Right atrium auricular region (tissue), 2 donors: ENCODE results near the gene F13A1. TPM values are rescaled to one million over a fixed set of nuclear protein-coding genes. Genes with fewer than 3 reads are reported as not detected.

Source experiments
- DNase-seq: peaks from one replicate; pipeline ENCODE4 v3.0.0-alpha.2; 2019; ENCODE audit warnings: low spot score
- H3K27ac ChIP-seq, 2 donors: fragments of 200-600 bp; sonication (generic); 1 replicate in 1 of 2; 2 replicates in 1 of 2; pipeline ENCODE4 v1.5.1; 2016 to 2019
- H3K27me3 ChIP-seq, 2 donors: fragments of 200-600 bp; sonication (generic); one replicate each; pipeline versions ENCODE4 v1.5.1 to v1.6.0; 2017 to 2019
- H3K36me3 ChIP-seq: fragments of 200-600 bp; sonication (generic); one replicate; pipeline ENCODE4 v1.5.1; 2016
- H3K4me1 ChIP-seq, 2 donors: fragments of 200-600 bp; sonication (generic); one replicate each; pipeline versions ENCODE4 v1.5.1 to v1.6.0; 2017 to 2019
- H3K4me3 ChIP-seq, 2 donors: fragments of 200-600 bp; sonication (generic); 1 replicate in 1 of 2; 2 replicates in 1 of 2; pipeline ENCODE4 v1.5.1; 2017 to 2019; ENCODE audit warnings: mild to moderate bottlenecking in 1 of 2, moderate library complexity in 1 of 2
- H3K9me3 ChIP-seq, 2 donors: fragments of 200-600 bp; sonication (generic); one replicate each; pipeline ENCODE4 v1.5.1; 2019
- microRNA-seq, 2 donors: library from miRNA; unstranded; fragments of <30 nt; microRNA quantifications; one replicate each; pipeline ENCODE4, GENCODE V29; 2016 to 2017; ENCODE audit warnings: borderline number of aligned reads in 2 of 2, borderline replicate concordance in 1 of 2
- total RNA-seq, 2 donors: library from RNA; depleted of rRNA; stranded (reverse); fragments of >200 nt; gene quantifications; one replicate each; pipeline ENCODE4 v1.1.0, GENCODE V29; 2016
- TF ChIP-seq, protein P1 (sequence below), 2 donors: fragments of 200-600 bp; sonication (generic); IDR thresholded peaks; one replicate each; pipeline ENCODE4 v1.5.1; 2019; ENCODE audit warnings: antibody characterized with exemption in 2 of 2

Gene F13A1
- total RNA-seq, 2 donors from 2014 or later, result 30.4 to 33.2 TPM

DNA sequence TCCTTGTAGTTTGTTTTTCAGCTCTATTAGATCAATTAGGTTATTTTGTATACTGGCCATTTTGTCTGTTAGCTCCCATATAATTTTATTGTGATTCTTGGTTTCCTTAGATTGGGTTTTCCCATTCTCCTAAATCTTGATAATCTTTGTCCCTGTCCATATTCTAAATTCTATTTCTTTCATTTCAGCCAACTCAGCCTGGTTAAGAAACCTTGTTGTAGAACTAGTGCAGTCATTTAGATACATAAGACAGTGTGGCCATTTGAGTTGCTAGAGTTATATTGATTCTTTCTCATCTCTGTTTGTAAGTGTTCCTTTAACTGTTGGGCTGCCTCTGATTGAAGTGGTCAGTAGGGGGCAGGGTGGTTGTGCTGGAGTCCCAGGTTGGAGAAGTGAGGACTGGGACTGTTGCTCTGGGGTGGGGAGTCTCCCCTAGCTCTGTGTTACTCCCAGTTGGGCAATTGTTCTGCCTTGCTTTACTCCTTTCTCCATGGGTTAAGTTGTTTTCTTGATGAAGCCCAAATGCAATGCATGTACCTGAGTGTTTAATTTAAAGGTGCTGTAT, 214.9 kb downstream of the F13A1 start:
- Histone ChIP-seq H3K4me3 (no peak overlapping the region), H3K9me3 (peaks cover 0 to 26% of the 10 kb centered on the region in 2 donors), H3K27ac (no peak overlapping the region), H3K27me3 (no peaks in the 10 kb centered on the region), H3K4me1 (no peaks in the 10 kb centered on the region), H3K36me3 (no peaks in the 10 kb centered on the region)
- TF ChIP-seq, protein P1, sequence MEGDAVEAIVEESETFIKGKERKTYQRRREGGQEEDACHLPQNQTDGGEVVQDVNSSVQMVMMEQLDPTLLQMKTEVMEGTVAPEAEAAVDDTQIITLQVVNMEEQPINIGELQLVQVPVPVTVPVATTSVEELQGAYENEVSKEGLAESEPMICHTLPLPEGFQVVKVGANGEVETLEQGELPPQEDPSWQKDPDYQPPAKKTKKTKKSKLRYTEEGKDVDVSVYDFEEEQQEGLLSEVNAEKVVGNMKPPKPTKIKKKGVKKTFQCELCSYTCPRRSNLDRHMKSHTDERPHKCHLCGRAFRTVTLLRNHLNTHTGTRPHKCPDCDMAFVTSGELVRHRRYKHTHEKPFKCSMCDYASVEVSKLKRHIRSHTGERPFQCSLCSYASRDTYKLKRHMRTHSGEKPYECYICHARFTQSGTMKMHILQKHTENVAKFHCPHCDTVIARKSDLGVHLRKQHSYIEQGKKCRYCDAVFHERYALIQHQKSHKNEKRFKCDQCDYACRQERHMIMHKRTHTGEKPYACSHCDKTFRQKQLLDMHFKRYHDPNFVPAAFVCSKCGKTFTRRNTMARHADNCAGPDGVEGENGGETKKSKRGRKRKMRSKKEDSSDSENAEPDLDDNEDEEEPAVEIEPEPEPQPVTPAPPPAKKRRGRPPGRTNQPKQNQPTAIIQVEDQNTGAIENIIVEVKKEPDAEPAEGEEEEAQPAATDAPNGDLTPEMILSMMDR (IDR thresholded peaks at IDR 0.05), result no peak
- no peak for DNase-seq

Small RNA genes within 50 kb of the gene (microRNA-seq; reads per million reads assigned to microRNA genes)
- gene MIR5683 (0 reads per million in 2 donors), gene MIR7853 (0 reads per million in 2 donors)
